D341Med (cell line): ENCODE data around the gene OR10G3.

ENCODE experiments used
- DNase-seq: peaks from one replicate; pipeline ENCODE4 v3.0.0; 2012; ENCODE audit warnings: low spot score

Gene OR10G3

GRCh38 chr14:21535545-21536417, 44.1 kb downstream of the OR10G3 start:
- DNase-seq: no peak

GRCh38 chr14:21534576-21534975, 45.3 kb downstream of the OR10G3 start:
- no peak for DNase-seq

- no peak for DNase-seq
Measured at GRCh38 chr14:21533294-21533693, 46.6 kb downstream of the OR10G3 start.

- DNase-seq: no peak
Measured at GRCh38 chr14:21529515-21529914, 50.4 kb downstream of the OR10G3 start.

GRCh38 chr14:21528381-21529348, 51.2 kb downstream of the OR10G3 start:
- DNase-seq: no peak

GRCh38 chr14:21527318-21527679, 52.6 kb downstream of the OR10G3 start:
- DNase-seq: no peak

- no peak for DNase-seq
Measured at GRCh38 chr14:21526672-21527317, 53.1 kb downstream of the OR10G3 start.

- DNase-seq: peak; percentile 89
Measured at GRCh38 chr14:21525962-21526671, 53.8 kb downstream of the OR10G3 start, which contains the start of gene SALL2. Gene SALL2, minus strand, starts transcription at chr14:21526346. Its CDS starts 219 bp downstream, at chr14:21526127.

GRCh38 chr14:21525571-21525961, 54.3 kb downstream of the OR10G3 start:
- DNase-seq: no peak

GRCh38 chr14:21524575-21525490, 55.0 kb downstream of the OR10G3 start:
- no peak for DNase-seq

- no peak for DNase-seq
Measured at GRCh38 chr14:21523203-21523602, 56.7 kb downstream of the OR10G3 start.

- DNase-seq: no peak
Measured at GRCh38 chr14:21521501-21521900, 58.4 kb downstream of the OR10G3 start.

GRCh38 chr14:21520767-21521166, 59.1 kb downstream of the OR10G3 start:
- DNase-seq: no peak

GRCh38 chr14:21518725-21519124, 61.2 kb downstream of the OR10G3 start:
- no peak for DNase-seq
